Activated CD4-positive, alpha-beta memory T cell treated with anti-CD3 and anti-CD28 coated beads for 36 hours (primary cell): Measurements from ENCODE around the gene RAB36. TPM values are rescaled to one million over a fixed set of nuclear protein-coding genes. Genes with fewer than 3 reads are reported as not detected.

Source experiments
- CTCF ChIA-PET: fragments of 350-600 bp; sonication (Branson Sonifier 250); formaldehyde crosslinking; loops from one replicate; lab custom pipeline; 2021; ENCODE audit warnings: antibody characterized with exemption, inconsistent platforms; lab: Charles Lee
- POLR2A ChIA-PET: fragments of 350-600 bp; sonication (Branson Sonifier 250); formaldehyde crosslinking; loops from one replicate; lab custom pipeline; 2021; ENCODE audit warnings: antibody characterized with exemption; lab: Charles Lee
- DNase-seq: peaks from one replicate; pipeline ENCODE4 v3.0.0-alpha.2; 2020
- H3K27ac Mint-ChIP-seq: one replicate; pipeline ENCODE4 v1.8.0; 2021; ENCODE audit warnings: mixed read lengths
- H3K27me3 Mint-ChIP-seq: one replicate; pipeline ENCODE4 v1.8.0; 2021; ENCODE audit warnings: mixed read lengths
- H3K36me3 Mint-ChIP-seq: one replicate; pipeline ENCODE4 v1.8.0; 2021; ENCODE audit warnings: mixed read lengths
- H3K4me1 Mint-ChIP-seq: one replicate; pipeline ENCODE4 v1.8.0; 2021; ENCODE audit warnings: low read depth, mixed read lengths
- H3K4me3 Mint-ChIP-seq: one replicate; pipeline ENCODE4 v1.8.0; 2021; ENCODE audit warnings: mild to moderate bottlenecking, mixed read lengths
- H3K9me3 Mint-ChIP-seq: one replicate; pipeline ENCODE4 v1.8.0; 2021; ENCODE audit warnings: mixed read lengths
- intact Hi-C: fragments of 100-400 bp; cut with micrococcal nuclease; formaldehyde crosslinking; loops from one replicate; pipeline ENCODE4 v1.15.1; 2023
- total RNA-seq, 2 experiments: library from RNA; stranded (reverse); gene quantifications; one replicate each; pipeline ENCODE4 v1.2.3, GENCODE V29; 2021

RAB36 gene
- total RNA-seq, 2 experiments from 2014 or later: 0.31 to 0.46 TPM

DNA sequence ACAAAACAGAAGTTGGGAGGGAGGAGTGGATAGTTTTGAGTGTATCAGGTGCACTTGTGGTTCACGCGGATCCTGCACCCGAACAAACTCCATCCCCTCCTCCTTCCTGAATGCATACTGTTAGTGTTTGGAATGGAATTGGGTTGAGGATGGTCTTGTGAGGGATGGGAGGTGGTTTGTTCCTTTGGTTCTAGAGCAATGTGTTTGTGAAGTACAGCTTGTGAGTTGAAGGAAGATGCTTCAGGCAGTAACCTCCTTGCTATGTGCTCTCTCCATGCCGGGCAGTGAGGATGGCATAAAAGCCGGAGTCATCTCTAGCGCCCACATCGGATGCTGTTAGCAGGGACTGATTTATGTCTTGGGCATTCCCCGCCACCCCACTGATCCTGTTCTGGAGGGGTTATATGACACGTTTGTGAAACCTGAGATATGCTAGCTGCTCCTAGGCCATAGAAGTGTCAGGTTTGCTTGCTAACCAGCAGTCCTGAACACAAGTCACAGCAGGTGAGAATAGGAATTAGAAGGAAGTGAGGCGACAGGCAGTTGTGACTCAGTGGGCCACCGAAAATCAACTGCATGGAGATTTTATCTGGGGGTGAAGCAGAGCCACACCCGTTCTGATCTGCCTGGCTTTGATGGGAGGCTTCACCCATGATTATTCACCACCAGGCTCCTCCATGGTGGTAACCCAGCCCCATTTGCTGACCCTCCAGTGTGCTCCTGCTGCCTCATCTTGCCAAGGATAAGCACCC, 37.2 kb downstream of the RAB36 start:
- CTCF ChIA-PET: interaction anchor here (0.7 to 15.1 kb wide), 7 partner anchors 34 to 108 kb away, joined by 3 to 309 read pairs (median 8); no protein-coding TSS in a partner anchor
- intact Hi-C loops: loop anchor here (1.0 kb wide), 2 partner anchors 34 to 61 kb away; no protein-coding TSS in a partner anchor
- Mint-ChIP-seq H3K27ac (peak overlapping the region; percentile 98), H3K36me3 (peaks cover 25% of the 10 kb centered on the region), H3K9me3 (no peaks in the 10 kb centered on the region), H3K27me3 (no peaks in the 10 kb centered on the region), H3K4me1 (peaks cover 57% of the 10 kb centered on the region), H3K4me3 (peak overlapping the region; percentile 97)
- peak; percentile 89 for DNase-seq
- POLR2A ChIA-PET: interaction anchor here (1.0 to 3.9 kb wide), 3 partner anchors 34 to 99 kb away, joined by 4 to 18 read pairs (median 5); no protein-coding TSS in a partner anchor

DNA sequence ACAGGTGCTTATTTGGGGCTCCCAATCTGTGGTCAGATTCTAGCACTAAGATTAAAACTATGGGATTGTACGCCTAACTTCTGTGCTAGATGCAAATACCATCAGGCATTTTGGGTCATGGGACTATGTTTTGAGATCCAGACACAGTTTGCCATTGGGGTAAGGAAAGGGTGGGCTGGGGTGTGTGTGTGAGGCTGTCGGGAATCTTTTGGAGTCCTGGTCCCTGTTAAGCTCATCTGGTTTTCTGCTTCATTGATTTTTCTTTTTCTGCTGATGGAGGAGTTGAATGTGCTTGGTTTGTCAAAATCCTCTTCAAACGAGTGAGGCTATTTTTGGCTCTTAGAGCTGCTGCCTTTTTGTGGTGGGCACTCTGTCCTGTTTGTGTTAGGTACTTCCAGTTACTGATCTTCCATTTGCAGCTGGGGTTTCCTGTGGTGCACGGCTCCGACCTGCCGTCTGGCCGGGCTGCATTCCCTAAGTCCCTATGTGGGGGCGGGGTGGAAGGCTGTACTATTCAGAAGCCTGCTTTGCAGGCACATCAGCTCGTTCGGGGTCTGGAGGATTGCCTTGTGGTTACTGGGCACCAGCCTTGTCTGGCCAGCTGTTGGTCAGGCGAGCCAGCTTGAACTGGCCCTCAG, 37.9 kb downstream of the RAB36 start:
- ChIA-PET POLR2A (interaction anchor here (0.8 to 3.9 kb wide), 4 partner anchors 33 to 99 kb away, joined by 3 to 18 read pairs (median 4); no protein-coding TSS in a partner anchor), CTCF (interaction anchor here (1.4 to 15.1 kb wide), 5 partner anchors 33 to 108 kb away, joined by 4 to 309 read pairs (median 8); no protein-coding TSS in a partner anchor)
- Mint-ChIP-seq H3K27ac (peak overlapping the region; percentile 98), H3K9me3 (no peaks in the 10 kb centered on the region), H3K36me3 (peaks cover 32% of the 10 kb centered on the region), H3K4me1 (peaks cover 64% of the 10 kb centered on the region), H3K27me3 (no peaks in the 10 kb centered on the region), H3K4me3 (peak overlapping the region; percentile 97)
- intact Hi-C loops: no loop called here
- peak; percentile 11 for DNase-seq

DNA sequence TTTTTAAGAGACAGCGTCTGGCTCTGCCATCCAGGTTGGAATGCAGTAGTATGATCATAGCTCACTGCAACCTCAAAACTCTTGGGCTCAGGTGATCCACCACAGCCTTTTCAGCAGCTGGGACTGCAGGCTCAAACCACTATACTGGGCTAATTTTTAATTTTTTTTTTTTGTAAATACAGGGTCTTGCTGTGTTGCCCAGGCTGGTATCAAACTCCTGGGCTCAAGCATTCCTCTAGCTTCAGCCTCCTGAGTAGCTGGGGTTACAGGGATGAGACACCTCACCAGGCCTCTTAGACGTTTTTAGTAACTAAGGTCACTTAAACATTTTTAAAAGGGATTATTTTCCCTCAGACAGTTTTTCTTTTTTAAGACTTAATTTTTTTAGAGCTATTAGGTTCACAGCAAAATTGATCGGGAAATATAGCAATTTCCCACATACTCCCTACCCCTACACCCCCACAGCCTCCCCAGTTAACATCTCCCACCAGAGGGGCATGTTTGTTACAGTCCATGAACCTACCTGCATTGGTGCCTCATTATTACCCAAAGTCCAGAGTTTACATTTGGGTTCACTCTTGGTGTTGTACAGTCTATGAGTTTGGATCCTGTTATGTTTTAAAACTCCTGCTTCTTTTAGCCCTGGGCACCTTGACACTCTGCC, 39.0 kb downstream of the RAB36 start:
- Mint-ChIP-seq H3K4me3 (peak overlapping the region; percentile 97), H3K27me3 (no peaks in the 10 kb centered on the region), H3K27ac (peak overlapping the region; percentile 98), H3K36me3 (peaks cover 35% of the 10 kb centered on the region), H3K4me1 (peaks cover 62% of the 10 kb centered on the region), H3K9me3 (no peaks in the 10 kb centered on the region)
- CTCF ChIA-PET: interaction anchor here (0.7 to 15.1 kb wide), 6 partner anchors 32 to 1357 kb away, joined by 3 to 309 read pairs (median 7); no protein-coding TSS in a partner anchor
- intact Hi-C loops: no loop called here
- DNase-seq: no peak
- POLR2A ChIA-PET: interaction anchor here (0.8 kb wide), 1 partner anchor 42 kb away, joined by 3 read pairs; no protein-coding TSS in a partner anchor

DNA sequence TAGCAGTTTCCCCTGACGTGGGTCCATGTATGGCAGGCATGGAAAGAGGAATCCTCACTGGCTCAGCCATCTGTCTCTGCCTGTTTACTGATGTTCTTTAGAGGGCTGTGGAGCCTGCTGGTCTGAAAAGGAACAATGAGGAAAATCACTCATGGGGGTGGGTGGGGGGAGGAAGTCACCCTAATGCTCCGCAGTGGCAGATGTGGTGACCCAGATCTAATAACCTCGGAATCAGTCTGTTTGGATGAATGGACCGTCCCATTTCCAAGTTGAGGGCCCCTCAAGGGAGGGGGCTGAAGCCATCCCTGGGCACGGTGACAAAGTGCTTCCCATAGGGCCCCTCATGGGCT, 39.5 kb downstream of the RAB36 start:
- H3K27ac Mint-ChIP-seq: peak overlapping the region; percentile 53
- intact Hi-C loops: no loop called here

DNA sequence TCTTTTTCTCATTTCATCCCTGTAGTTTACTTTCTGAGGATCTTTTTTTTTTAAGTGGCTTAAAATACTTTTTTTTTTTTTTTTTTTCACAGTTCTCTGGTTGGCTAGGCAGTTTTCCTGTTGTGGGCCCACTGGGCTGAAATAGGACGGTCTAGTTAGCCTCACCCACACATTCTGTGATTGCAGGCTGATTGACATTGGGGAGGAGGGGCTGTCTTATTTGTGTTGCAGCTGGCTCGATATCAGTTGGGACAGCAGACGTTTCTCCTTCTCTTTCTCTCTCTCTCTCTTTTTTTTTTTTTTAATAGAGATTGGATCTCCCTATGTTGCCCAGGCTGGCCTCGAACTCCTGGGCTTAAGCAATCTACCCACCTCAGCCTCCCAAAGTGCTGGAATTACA, 41.9 kb downstream of the RAB36 start:
- H3K4me3 Mint-ChIP-seq: no peak overlapping the region
- CTCF ChIA-PET: interaction anchor here (1.1 to 2.5 kb wide), 4 partner anchors 8 to 95 kb away, joined by 3 to 9 read pairs (median 5); no protein-coding TSS in a partner anchor
- peaks cover 30% of the 10 kb centered on the region for H3K36me3 Mint-ChIP-seq
- H3K27me3 Mint-ChIP-seq: no peaks in the 10 kb centered on the region
- POLR2A ChIA-PET: no interaction called here
- peaks cover 54% of the 10 kb centered on the region for H3K4me1 Mint-ChIP-seq
- intact Hi-C loops: no loop called here
- H3K27ac Mint-ChIP-seq: peak overlapping the region; percentile 14
- H3K9me3 Mint-ChIP-seq: no peaks in the 10 kb centered on the region
- DNase-seq: no peak

More for the DNA sequence above, 39.5 kb downstream of the RAB36 start:
- no peak for DNase-seq
- ChIA-PET POLR2A (no interaction called here), CTCF (interaction anchor here (0.7 to 15.1 kb wide), 3 partner anchors 96 to 1358 kb away, joined by 3 to 309 read pairs (median 9); no protein-coding TSS in a partner anchor)
- Mint-ChIP-seq H3K4me3 (peak overlapping the region; percentile 70), H3K36me3 (peaks cover 35% of the 10 kb centered on the region), H3K9me3 (no peaks in the 10 kb centered on the region), H3K27me3 (no peaks in the 10 kb centered on the region), H3K4me1 (peaks cover 58% of the 10 kb centered on the region)

DNA sequence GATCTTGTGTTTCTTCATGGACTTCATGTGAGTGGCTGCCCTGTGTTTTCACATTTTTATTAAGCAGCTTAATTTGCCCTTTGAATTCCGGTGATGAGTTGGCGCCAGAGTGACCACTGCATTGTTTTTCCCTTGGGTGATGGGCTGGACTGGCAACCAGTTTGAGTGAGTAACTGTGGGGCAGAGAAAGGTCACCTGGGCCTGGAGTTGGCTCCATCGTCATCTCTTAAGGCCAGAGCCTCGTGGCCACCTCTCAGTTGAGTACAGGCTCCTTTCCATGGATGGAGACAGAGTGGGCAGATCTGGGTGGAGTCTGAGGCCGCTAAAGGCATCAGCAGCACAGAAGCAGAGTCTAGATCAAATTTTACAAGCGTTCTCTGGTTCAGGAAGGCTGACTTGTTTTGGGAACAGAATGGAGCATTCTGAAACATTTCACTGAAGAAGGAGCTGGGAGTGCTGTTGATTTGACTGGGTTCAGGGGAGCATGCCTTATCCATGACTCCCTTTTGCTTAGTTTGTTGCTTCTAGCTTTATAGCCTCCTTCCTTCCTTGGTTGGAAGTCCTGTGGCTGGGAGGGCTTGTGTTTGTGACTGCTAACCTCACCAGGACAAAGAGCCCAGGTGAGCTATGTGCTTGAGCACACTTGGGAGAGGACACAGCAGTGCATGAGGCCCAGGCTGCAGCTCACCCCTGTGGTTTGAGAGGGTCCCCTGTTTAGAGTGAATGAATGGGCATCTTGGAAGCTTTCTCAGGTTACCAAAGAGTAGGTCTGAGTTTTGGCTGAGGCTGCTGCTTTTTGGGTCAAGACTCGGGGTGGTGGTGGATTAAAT, 42.8 kb downstream of the RAB36 start:
- CTCF ChIA-PET: interaction anchor here (0.8 to 1.9 kb wide), 3 partner anchors 9 to 94 kb away, joined by 3 to 6 read pairs (median 4); no protein-coding TSS in a partner anchor
- H3K27me3 Mint-ChIP-seq: no peaks in the 10 kb centered on the region
- H3K4me3 Mint-ChIP-seq: no peak overlapping the region
- POLR2A ChIA-PET: no interaction called here
- no peaks in the 10 kb centered on the region for H3K9me3 Mint-ChIP-seq
- peaks cover 25% of the 10 kb centered on the region for H3K36me3 Mint-ChIP-seq
- peaks cover 52% of the 10 kb centered on the region for H3K4me1 Mint-ChIP-seq
- H3K27ac Mint-ChIP-seq: no peak overlapping the region
- DNase-seq: no peak
- intact Hi-C loops: no loop called here

DNA sequence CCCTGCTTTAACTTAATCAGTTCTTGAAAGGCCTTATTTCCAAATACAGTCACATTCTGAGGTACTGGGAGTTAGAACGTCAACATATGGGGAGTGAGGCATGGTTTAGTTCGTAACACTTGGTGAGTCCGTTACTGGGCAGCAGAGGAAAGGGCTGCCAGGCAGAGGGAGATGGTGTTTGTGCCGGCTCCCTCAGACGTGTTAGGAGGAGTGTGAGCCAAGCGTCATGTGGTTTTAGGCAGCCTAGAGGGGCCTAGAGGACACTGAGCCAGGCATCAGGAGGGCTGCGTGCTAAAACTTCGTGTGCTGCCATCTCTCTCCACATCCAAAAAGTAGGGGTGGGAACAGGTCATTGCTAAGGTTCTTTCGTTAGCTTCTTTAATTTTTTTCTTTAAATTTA, 45.2 kb downstream of the RAB36 start:
- ChIA-PET CTCF (no interaction called here), POLR2A (no interaction called here)
- Mint-ChIP-seq H3K27ac (no peak overlapping the region), H3K4me1 (peaks cover 46% of the 10 kb centered on the region), H3K27me3 (no peaks in the 10 kb centered on the region), H3K9me3 (no peaks in the 10 kb centered on the region), H3K4me3 (no peak overlapping the region), H3K36me3 (peaks cover 21% of the 10 kb centered on the region)
- DNase-seq: no peak
- intact Hi-C loops: no loop called here

DNA sequence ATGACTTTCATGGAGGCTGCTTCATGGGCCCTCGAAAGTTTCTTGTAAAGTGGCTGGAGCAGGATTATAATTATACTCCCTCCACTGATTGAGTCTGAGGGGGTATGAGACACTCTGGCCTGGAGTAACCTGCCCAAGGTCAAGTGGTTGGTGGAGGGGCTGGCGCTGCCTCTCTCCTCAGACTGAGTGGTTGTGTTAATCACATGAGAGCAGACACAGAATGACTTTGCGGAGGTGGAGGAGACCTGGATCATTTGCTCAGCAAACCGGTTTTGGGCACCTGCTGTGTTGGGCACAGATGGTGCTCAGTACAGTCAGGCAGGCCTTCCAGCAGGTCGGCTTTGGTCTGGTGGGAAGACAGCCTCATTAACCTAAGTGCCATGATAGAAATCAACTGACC, 46.9 kb downstream of the RAB36 start:
- ChIA-PET CTCF (no interaction called here), POLR2A (no interaction called here)
- H3K4me3 Mint-ChIP-seq: no peak overlapping the region
- peaks cover 43% of the 10 kb centered on the region for H3K4me1 Mint-ChIP-seq
- no peaks in the 10 kb centered on the region for H3K27me3 Mint-ChIP-seq
- H3K27ac Mint-ChIP-seq: peak overlapping the region; percentile 10
- no peaks in the 10 kb centered on the region for H3K9me3 Mint-ChIP-seq
- peaks cover 13% of the 10 kb centered on the region for H3K36me3 Mint-ChIP-seq
- DNase-seq: no peak
- intact Hi-C loops: no loop called here

DNA sequence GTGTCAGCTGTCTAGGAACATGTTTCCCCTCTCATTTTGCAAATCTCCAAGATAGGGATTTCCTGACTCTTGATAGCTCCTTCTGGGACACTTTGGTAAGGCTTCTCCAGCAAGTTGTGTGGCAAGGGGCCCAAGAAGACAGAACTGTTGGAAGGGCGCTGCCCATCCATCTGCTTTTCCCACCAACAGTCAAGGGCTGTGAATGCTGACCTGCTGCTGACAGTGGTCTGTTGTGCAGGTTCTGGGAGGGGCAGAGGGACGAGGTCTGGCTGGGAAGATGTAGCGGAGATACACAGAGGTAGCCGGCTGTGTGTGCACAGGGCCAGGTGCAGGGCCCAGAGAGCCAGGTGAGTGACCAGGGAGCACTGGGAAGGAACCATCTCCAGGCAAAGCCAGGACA, 47.3 kb downstream of the RAB36 start:
- intact Hi-C loops: no loop called here

DNA sequence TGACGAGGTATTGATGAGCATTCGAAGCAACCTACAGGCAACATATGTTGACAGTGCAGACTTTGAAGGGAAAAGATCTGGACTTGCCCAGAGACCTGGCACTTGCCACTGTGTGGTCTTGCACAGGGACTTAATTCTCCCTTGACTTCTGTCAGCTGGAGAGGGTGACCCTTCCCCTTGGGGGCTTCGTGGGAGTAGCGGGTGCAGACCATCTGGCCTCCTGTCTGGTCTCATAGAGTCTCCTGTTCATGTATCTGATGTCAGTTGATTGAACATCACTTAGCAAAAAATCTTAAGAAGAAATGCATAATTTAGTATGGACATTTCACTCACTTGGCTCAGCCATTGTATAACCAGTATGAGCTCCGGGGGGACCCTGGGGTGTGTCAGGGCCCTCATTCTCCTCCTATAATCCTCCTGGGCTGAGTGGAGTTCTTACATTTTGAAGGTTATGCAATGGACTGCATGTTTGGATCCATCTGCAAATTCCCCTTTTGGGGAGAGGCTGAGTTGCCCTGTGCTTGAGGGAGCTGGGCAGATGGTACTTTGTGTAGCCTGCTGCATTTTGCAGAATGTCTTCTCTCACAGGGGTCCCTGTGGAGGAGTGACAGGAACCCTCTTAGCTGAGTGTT, 48.0 kb downstream of the RAB36 start:
- POLR2A ChIA-PET: no interaction called here
- no peak for DNase-seq
- Mint-ChIP-seq H3K4me3 (no peak overlapping the region), H3K27me3 (no peaks in the 10 kb centered on the region), H3K27ac (no peak overlapping the region), H3K36me3 (peaks cover 5% of the 10 kb centered on the region), H3K9me3 (no peaks in the 10 kb centered on the region), H3K4me1 (peaks cover 34% of the 10 kb centered on the region)
- intact Hi-C loops: no loop called here
- CTCF ChIA-PET: no interaction called here

More for the DNA sequence above, 47.3 kb downstream of the RAB36 start:
- H3K4me3 Mint-ChIP-seq: no peak overlapping the region
- peaks cover 12% of the 10 kb centered on the region for H3K36me3 Mint-ChIP-seq
- no peaks in the 10 kb centered on the region for H3K27me3 Mint-ChIP-seq
- no peaks in the 10 kb centered on the region for H3K9me3 Mint-ChIP-seq
- CTCF ChIA-PET: no interaction called here
- POLR2A ChIA-PET: no interaction called here
- H3K4me1 Mint-ChIP-seq: peaks cover 41% of the 10 kb centered on the region
- H3K27ac Mint-ChIP-seq: no peak overlapping the region
- DNase-seq: no peak

DNA sequence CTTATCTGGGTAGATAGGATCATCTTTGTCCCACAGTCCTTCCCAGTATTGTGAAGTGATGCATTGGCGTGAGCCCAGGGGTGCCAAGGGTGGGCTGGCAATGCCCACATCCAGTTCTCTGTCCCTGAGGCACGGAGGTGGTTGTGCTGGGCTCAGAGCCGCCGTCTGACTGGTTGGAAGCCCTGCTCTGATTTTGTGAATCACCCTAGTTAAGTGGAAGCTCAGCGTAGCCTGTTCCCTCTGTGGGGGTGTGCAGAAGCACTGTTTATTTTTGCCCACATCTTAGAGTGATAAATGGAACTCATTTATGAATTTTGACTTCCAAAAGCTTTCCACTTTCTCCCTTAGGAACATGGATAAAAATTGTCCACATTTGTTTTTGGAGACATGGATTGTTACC, 48.6 kb downstream of the RAB36 start:
- H3K36me3 Mint-ChIP-seq: peaks cover 5% of the 10 kb centered on the region
- ChIA-PET POLR2A (no interaction called here), CTCF (no interaction called here)
- peaks cover 32% of the 10 kb centered on the region for H3K4me1 Mint-ChIP-seq
- no peak overlapping the region for H3K27ac Mint-ChIP-seq
- no peak for DNase-seq
- H3K27me3 Mint-ChIP-seq: no peaks in the 10 kb centered on the region
- intact Hi-C loops: no loop called here
- H3K9me3 Mint-ChIP-seq: no peaks in the 10 kb centered on the region
- H3K4me3 Mint-ChIP-seq: no peak overlapping the region
